Left lung (tissue), 10 donors: ENCODE results near the gene TTC34. TPM values are rescaled to one million over a fixed set of nuclear protein-coding genes. Genes with fewer than 3 reads are reported as not detected.

Source experiments
- ATAC-seq: fragments of 200-7000 bp; cut with Tn5 transposase; one replicate; pipeline ENCODE4 v1.9.1; 2020; ENCODE audit warnings: moderate library complexity
- DNase-seq, 4 donors: peaks; one replicate each; pipeline ENCODE4 v3.0.0-alpha.2; 2013 to 2020
- H3K27ac ChIP-seq, 2 donors: fragments of 200-600 bp; sonication (generic) in 1 of 2; one replicate each; pipeline versions ENCODE4 v1.5.0 to v1.8.0; 2020 to 2021
- H3K27me3 ChIP-seq, 2 donors: fragments of 200-600 bp; sonication (generic) in 1 of 2; one replicate each; pipeline versions ENCODE4 v1.5.0 to v1.8.0; 2020 to 2021
- H3K36me3 ChIP-seq, 2 donors: fragments of 200-600 bp; sonication (generic) in 1 of 2; one replicate each; pipeline versions ENCODE4 v1.5.0 to v1.8.0; 2020 to 2021
- H3K4me1 ChIP-seq, 2 donors: fragments of 200-600 bp; one replicate each; pipeline ENCODE4 v1.8.0; 2021
- H3K4me3 ChIP-seq, 2 donors: fragments of 200-600 bp; sonication (generic) in 1 of 2; one replicate each; pipeline versions ENCODE4 v1.5.0 to v1.8.0; 2020 to 2021; ENCODE audit warnings: mild to moderate bottlenecking in 1 of 2
- H3K9me3 ChIP-seq, 2 donors: fragments of 200-600 bp; sonication (generic) in 1 of 2; one replicate each; pipeline versions ENCODE4 v1.5.0 to v1.8.0; 2020 to 2021
- intact Hi-C, 2 donors: fragments of 100-400 bp; cut with DNase I; formaldehyde crosslinking; loops; one replicate each; pipeline versions ENCODE4 v1.11.2 to v1.14.2; 2022
- polyA plus RNA-seq, 6 donors: library from polyadenylated mRNA; unstranded; fragments of 120-200 nt; gene quantifications; one replicate each; pipeline ENCODE4 v1.2.1, GENCODE V29; 2013; ENCODE audit not compliant: insufficient read length in 6 of 6
- total RNA-seq, 2 donors: library from RNA; stranded (reverse); fragmentation: NEBNext Ultra II Directional; extraction: Animal tissue kit (Norgen Biotek cat#: 25700); gene quantifications; one replicate each; pipeline ENCODE4 v1.2.1, GENCODE V29; 2021
- TF ChIP-seq, protein P1 (sequence below), 2 donors: fragments of 200-600 bp; sonication (generic) in 1 of 2; IDR thresholded peaks; one replicate each; pipeline versions ENCODE4 v1.5.0 to v1.8.0; 2021; ENCODE audit warnings: antibody characterized with exemption in 2 of 2
- donor health status: DM: no; HTN: yes; CAD: no.
- donor health status: DM: no; HTN: no; CAD: no.

The TTC34 gene
- total and polyA plus RNA-seq, 8 donors: 0.44 to 1.2 (median 0.69) TPM

DNA sequence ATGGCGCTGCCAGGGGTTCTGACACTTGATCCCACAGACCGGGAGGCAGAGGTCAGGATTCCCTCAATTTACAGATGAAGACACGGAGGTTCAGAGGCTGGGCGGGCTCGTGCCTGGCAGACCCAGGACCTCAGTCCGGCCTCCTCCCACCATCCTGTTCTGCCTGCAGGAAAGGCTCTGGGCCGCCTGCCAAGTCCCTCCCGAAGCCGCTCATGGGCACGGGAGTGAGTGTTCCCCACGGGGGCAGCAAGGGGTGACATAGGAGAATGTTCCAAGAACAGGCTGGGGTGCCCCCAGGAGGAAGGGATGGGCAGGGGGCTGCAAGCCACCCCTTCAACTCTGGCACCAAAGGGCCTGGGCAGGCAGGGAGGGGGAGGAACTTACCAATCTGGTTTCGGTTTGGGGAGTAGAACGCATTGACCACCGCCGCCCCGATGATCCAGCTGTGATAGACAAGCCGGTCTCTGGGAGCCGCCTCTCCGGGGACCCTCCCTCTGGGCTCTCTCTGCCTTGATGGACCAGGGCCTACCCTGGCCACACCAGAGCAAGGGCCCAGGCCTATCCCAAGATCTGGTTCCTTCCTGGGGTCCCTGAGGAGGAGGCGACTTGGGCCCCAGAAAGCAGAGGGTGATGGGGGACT lies 207.4 kb downstream of the TTC34 start:
- Histone ChIP-seq H3K4me1 (peaks cover 3 to 19% of the 10 kb centered on the region in 2 donors), H3K27ac (peak overlapping the region in 1 of 2 donors; percentile 5), H3K9me3 (peaks cover 0 to 3% of the 10 kb centered on the region in 2 donors), H3K27me3 (no peaks in the 10 kb centered on the region), H3K36me3 (peaks cover 0 to 10% of the 10 kb centered on the region in 2 donors), H3K4me3 (peak overlapping the region in 1 of 2 donors; percentile 20)
- DNase-seq (peak in 3 of 4 donors; percentile 40 to 84 (median 72)), ATAC-seq (peak; percentile 42)
- intact Hi-C loops: no loop called here
- TF ChIP-seq, protein P1, sequence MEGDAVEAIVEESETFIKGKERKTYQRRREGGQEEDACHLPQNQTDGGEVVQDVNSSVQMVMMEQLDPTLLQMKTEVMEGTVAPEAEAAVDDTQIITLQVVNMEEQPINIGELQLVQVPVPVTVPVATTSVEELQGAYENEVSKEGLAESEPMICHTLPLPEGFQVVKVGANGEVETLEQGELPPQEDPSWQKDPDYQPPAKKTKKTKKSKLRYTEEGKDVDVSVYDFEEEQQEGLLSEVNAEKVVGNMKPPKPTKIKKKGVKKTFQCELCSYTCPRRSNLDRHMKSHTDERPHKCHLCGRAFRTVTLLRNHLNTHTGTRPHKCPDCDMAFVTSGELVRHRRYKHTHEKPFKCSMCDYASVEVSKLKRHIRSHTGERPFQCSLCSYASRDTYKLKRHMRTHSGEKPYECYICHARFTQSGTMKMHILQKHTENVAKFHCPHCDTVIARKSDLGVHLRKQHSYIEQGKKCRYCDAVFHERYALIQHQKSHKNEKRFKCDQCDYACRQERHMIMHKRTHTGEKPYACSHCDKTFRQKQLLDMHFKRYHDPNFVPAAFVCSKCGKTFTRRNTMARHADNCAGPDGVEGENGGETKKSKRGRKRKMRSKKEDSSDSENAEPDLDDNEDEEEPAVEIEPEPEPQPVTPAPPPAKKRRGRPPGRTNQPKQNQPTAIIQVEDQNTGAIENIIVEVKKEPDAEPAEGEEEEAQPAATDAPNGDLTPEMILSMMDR (IDR thresholded peaks at IDR 0.05): no peak

DNA sequence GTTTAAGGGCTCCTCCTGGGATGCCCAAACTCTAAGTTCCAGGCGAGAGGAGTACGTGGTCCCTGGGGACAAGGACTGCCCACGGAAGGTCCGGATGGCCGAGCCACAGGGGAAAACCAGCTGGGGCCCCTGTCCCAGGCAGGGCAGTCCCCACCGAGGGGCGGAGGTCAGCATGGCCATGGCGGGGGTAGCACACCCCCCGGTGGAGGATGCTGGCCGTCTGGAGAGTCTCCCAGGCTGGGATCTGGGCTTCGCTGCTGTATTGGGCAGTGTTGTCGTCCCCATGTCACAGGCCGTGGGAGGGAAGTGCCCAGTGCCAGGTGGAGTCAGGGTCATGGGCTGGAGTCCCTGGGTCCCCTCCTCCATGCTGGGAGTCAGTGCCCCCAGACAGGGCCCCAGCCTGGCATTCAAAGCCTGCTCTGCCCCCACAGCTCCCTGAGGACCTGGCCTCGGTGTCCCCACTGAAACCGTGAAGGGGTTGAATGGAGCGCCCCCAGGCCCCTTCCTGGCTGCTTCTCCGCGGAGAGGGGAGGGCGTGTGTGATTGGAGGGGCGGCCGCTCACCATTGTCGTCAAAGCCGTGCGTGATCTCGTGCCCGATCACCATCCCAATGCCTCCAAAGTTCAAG lies 208.1 kb downstream of the TTC34 start:
- DNase-seq (peak in 2 of 4 donors; percentile 26 to 66), ATAC-seq (no peak)
- intact Hi-C loops: no loop called here
- Histone ChIP-seq H3K4me3 (peak overlapping the region in 1 of 2 donors; percentile 20), H3K27me3 (no peaks in the 10 kb centered on the region), H3K9me3 (peaks cover 0 to under 1% of the 10 kb centered on the region in 2 donors), H3K4me1 (peaks cover 3 to 19% of the 10 kb centered on the region in 2 donors), H3K27ac (no peak overlapping the region), H3K36me3 (peaks cover 0 to 17% of the 10 kb centered on the region in 2 donors)
- TF ChIP-seq, protein P1 (IDR thresholded peaks at IDR 0.05): no peak

DNA sequence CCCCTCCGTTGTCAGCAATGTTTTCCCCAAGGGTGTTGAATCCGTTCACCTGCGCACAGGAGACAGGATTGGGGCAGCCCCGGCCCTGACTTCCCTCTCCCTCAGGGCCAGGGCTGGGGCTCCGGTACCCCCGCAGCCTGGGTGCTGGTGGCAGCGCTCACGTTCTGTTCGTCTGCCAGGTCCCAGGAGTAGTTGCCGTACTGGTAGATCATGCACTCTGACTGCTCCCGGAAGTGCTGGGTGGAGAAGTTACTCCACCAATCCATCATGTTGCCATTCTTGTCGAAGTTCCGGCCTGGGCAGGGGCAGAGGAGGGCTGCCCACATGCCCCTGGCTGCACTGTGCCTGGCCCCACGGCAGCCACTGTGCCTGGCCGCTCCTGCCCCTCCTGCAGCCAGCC lies 208.8 kb downstream of the TTC34 start:
- peaks cover 3 to 23% of the 10 kb centered on the region in 2 donors for H3K4me1 ChIP-seq
- H3K9me3 ChIP-seq: no peaks in the 10 kb centered on the region
- intact Hi-C loops: no loop called here
- H3K27me3 ChIP-seq: peaks cover 0 to 1% of the 10 kb centered on the region in 2 donors
- DNase-seq (peak in 2 of 4 donors; percentile 28 to 57), ATAC-seq (no peak)
- H3K36me3 ChIP-seq: peaks cover 0 to 17% of the 10 kb centered on the region in 2 donors
- no peak overlapping the region for H3K27ac ChIP-seq
- TF ChIP-seq, protein P1 (IDR thresholded peaks at IDR 0.05): no peak
- peak overlapping the region in 1 of 2 donors; percentile 20 for H3K4me3 ChIP-seq

DNA sequence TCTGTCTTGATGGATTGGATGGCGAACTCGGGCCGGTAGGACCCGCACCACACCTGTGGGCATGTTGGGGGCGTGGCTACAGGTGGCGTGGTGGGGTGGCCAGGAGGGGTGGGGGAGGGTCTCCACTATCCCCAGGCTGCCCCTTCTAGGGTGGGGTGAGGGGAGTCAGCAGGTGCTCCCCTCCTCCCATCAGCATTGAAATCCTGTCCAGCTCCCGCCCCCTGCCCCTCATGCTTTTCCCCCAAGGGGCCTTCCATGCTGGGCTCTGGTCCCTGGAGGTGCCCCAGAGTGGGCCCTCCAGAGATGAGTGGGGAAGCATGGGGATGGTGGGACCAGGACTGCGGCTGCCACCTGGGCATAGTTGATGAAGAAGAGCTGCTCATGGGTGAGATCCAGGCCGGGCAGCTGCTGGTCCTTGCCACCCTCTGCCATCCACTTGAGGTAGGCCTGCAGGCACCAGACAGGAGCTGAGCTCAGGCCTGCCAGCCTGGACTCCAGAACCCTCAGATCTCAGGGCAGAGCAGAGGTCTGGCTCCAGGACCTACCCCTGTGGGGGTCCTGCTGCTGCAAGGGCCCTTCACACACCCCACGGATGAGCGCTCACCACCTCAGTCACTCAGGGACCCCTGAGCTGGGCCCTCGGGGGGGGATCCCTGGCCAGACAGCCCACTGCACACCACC lies 209.8 kb downstream of the TTC34 start:
- peaks cover 0 to 10% of the 10 kb centered on the region in 2 donors for H3K27me3 ChIP-seq
- TF ChIP-seq, protein P1 (IDR thresholded peaks at IDR 0.05): no peak
- H3K4me1 ChIP-seq: peaks cover 3 to 29% of the 10 kb centered on the region in 2 donors
- H3K9me3 ChIP-seq: no peaks in the 10 kb centered on the region
- no peak overlapping the region for H3K4me3 ChIP-seq
- intact Hi-C loops: no loop called here
- peaks cover 0 to 17% of the 10 kb centered on the region in 2 donors for H3K36me3 ChIP-seq
- no peak overlapping the region for H3K27ac ChIP-seq
- no peak for ATAC-seq
- DNase-seq: peak in 2 of 4 donors; percentile 28 to 55

DNA sequence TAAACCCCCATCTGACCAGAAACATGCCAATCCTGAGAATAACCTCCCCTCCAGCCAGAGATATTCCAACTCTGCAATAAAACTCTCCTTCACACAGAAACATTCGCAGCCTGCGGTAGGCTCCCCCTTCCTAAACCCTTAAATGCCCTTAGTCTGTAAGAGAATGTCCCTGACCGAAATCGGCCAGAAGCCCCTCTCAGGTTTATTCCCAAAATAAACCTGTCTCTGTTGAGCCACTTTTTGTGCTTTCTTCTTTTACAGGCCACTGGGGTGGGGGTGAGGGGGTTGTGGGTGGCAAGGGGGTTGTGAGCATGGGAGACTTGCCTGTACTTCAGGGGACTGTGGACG lies 210.3 kb downstream of the TTC34 start:
- H3K9me3 ChIP-seq: no peaks in the 10 kb centered on the region
- TF ChIP-seq, protein P1 (IDR thresholded peaks at IDR 0.05): no peak
- peaks cover 0 to 10% of the 10 kb centered on the region in 2 donors for H3K27me3 ChIP-seq
- no peak overlapping the region for H3K27ac ChIP-seq
- intact Hi-C loops: no loop called here
- H3K4me1 ChIP-seq: peaks cover 3 to 29% of the 10 kb centered on the region in 2 donors
- H3K4me3 ChIP-seq: no peak overlapping the region
- H3K36me3 ChIP-seq: peaks cover 0 to 17% of the 10 kb centered on the region in 2 donors
- ATAC-seq: no peak
- DNase-seq: peak in 1 of 4 donors; percentile 3
